Stimulated activated CD4-positive, alpha-beta T cell treated with anti-CD3 and anti-CD28 coated beads, Interleukin-1b, Interleukin-23, amount 100 ng/mL, for 4 hours (primary cell): ENCODE data around the gene SH3PXD2A.
"Not testable (repeated sequence)": the region's sequence is repeated elsewhere in the genome, so short reads cannot be mapped to it uniquely, and the experiment has no call there.

Experiments used
- DNase-seq, 2 donors: peaks; one replicate each; pipeline ENCODE4 v3.0.0-alpha.2; 2020; ENCODE audit warnings: low read depth in 2 of 2

The SH3PXD2A gene

GRCh38 chr10:103849880-103850571 lies 5.3 kb downstream of the SH3PXD2A start:
- DNase-seq, result no peak

GRCh38 chr10:103849212-103849877 lies 6.0 kb downstream of the SH3PXD2A start:
- DNase-seq, result no peak

- DNase-seq, result no peak
Measured at GRCh38 chr10:103847909-103848468, 7.4 kb downstream of the SH3PXD2A start.

GRCh38 chr10:103847346-103847745 lies 8.0 kb downstream of the SH3PXD2A start:
- no peak for DNase-seq

GRCh38 chr10:103845972-103846371 lies 9.4 kb downstream of the SH3PXD2A start:
- no peak for DNase-seq

- DNase-seq, result not testable (repeated sequence)
Measured at GRCh38 chr10:103845346-103845745, 10.0 kb downstream of the SH3PXD2A start.

- no peak for DNase-seq
Measured at GRCh38 chr10:103843854-103844570, 11.4 kb downstream of the SH3PXD2A start.

- DNase-seq, result no peak
Measured at GRCh38 chr10:103843045-103843444, 12.3 kb downstream of the SH3PXD2A start.

- DNase-seq, result no peak
Measured at GRCh38 chr10:103842605-103843004, 12.8 kb downstream of the SH3PXD2A start.

- no peak for DNase-seq
Measured at GRCh38 chr10:103841519-103841918, 13.9 kb downstream of the SH3PXD2A start.

- no peak for DNase-seq
Measured at GRCh38 chr10:103840740-103841070, 14.7 kb downstream of the SH3PXD2A start.

- DNase-seq, result no peak
Measured at GRCh38 chr10:103839872-103840739, 15.3 kb downstream of the SH3PXD2A start.

GRCh38 chr10:103839519-103839871 lies 15.9 kb downstream of the SH3PXD2A start:
- DNase-seq, result no peak

- DNase-seq, result no peak
Measured at GRCh38 chr10:103838862-103839518, 16.4 kb downstream of the SH3PXD2A start.

- no peak for DNase-seq
Measured at GRCh38 chr10:103838070-103838395, 17.3 kb downstream of the SH3PXD2A start.

GRCh38 chr10:103837370-103838069 lies 17.9 kb downstream of the SH3PXD2A start:
- DNase-seq, result no peak

GRCh38 chr10:103836861-103837260 lies 18.5 kb downstream of the SH3PXD2A start:
- no peak for DNase-seq

GRCh38 chr10:103836273-103836672 lies 19.1 kb downstream of the SH3PXD2A start:
- DNase-seq, result no peak

- DNase-seq, result no peak
Measured at GRCh38 chr10:103835096-103836050, 20.0 kb downstream of the SH3PXD2A start.
